CD4-positive, alpha-beta T cell treated with Interleukin-17A for 1 hour (primary cell): ENCODE measurements around the gene WFDC12.

Experiments used
- DNase-seq: peaks from one replicate; pipeline ENCODE4 v3.0.0-alpha.2; 2020

The WFDC12 gene

GRCh38 chr20:45088247-45088646 is 36.0 kb downstream of the WFDC12 start:
- DNase-seq: no peak

DNA sequence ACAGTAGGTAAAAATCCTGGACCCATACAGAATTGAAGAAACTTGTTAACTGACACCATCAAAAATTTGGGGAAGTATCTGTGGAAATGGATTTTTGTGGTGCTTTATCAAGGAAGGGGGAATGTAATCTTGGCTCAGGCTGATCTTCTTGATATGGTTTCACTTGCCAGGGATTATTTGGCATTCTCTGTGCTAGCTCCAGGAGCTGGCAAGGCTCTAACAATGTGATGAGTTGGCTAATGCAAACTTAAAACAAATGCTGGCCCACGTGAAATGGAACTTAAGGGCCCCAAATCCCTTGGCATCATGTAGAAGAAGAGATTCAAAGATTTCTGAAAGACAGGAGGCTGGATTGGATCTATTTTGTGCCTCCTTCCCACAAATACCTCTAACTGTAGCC is 36.5 kb downstream of the WFDC12 start:
- DNase-seq: no peak

- no peak for DNase-seq
Observed at GRCh38 chr20:45087097-45087790, 37.0 kb downstream of the WFDC12 start.

DNA sequence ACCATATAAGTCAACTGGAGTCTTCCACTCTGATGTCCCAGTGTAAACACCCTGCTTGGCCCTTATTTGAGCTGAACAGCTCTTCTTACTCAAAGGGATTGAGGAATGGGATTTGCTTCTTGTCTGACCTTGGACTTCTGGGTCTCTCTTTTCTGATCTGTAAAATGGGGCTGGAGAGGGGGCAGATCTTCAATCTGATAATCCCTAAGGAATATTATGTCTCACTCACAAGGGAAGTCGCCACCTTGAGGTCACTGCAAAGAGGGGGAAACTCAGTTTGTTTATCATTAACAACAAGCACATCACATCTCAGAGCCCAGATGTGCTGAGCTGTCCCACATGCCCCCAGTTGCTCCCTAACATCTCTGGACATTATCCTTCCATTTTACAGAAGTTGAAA is 38.4 kb downstream of the WFDC12 start:
- no peak for DNase-seq

DNA sequence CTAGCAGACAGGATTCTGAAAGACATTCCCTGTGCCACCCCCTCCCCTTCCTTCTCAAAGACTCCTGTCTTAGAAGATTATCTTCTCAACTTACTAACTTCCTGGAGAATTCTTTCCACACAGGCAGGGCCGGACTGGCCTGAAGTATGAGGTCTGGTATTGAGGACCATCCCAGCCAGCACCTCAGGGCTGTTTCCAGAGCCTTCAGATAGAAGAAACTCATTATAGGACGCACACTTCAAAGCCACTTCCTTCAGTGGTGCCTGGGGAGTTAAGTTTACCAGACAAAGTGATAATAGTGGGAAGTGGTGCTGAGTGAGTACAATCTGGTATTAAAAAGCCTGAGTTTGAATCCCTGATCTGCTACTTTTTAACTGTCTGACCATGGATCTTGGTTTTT is 39.0 kb downstream of the WFDC12 start:
- DNase-seq: no peak

DNA sequence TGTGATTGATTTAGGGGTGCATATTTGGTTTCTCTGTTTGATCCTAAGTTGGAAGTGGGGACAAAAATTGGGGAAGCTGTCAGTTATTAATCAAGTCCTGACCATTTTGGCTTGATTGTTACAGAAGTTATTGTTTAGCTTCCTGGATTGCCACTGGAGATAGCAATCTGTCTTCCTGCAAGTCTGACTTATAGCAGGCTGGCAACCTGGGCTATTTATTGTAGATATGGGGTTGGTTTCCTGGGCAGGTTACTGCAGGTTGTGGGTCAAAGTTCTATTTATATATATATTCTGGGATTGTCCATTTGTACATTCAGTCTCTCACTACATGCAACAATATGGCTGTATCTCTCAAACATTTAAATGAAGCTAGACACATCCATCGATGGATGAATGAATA is 41.1 kb downstream of the WFDC12 start:
- no peak for DNase-seq

DNA sequence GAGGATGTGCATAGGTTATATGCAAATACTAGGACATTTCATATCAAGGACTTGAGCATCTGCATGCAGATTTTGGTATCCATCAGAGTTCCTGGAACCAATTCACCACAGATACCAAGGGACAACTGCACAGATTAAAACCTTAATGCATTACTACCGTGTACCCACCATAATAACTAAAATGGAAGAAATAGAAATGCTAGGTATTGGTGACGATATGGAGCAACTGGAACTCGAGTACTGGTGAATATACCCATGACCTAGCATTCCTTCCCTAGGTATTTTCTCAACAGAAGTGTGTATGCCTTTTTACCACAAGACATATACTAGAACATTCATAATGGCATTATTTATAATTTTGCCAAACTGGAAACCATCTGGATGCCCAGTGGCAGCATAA is 41.8 kb downstream of the WFDC12 start:
- no peak for DNase-seq

DNA sequence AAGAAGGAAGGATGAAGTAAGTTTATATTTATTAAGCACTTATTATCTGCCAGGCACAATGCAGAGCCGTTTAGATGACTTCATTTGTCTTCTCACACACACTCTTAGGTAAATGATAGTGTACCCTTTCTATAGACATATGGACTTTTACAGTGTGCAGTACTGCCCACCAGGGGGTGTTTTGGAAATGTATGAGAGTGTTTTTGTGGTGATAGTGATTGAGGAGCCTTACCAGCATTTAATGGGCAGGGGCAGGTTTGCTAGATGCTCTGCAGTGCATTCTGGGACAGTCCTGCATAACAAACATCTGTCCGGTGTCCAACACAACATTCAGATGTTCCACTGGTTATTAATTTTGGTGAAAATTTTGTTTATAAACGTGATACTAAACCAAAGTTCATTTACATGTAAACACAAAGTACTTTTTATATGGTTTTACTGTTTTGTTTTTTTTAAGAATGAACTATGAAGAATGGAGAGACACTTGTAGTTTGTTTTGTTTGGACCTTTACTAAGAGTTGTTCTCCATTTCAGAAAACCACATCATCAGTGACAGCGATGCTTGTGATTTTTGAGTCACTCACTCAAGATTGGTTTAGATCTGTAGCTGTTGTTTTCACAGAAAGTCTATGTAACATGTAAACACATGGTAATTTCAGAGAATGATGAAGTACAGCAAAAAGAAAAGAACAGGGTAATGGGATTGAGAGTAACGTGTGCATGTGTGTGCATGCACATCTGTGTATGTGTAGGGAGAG is 43.2 kb downstream of the WFDC12 start:
- peak; percentile 3 for DNase-seq

GRCh38 chr20:45077559-45077958 is 46.7 kb downstream of the WFDC12 start:
- no peak for DNase-seq
